Fibroblast of pulmonary artery (primary cell): Measurements from ENCODE around the gene VWA8.

ENCODE experiments used
- DNase-seq: peaks from one replicate; pipeline ENCODE4 v3.0.0-alpha.2; 2010; ENCODE audit warnings: low read depth
- H3K4me3 ChIP-seq: replicated peaks from 2 replicates; pipeline ENCODE4 v1.5.1; 2011; ENCODE audit warnings: low read depth, mild to moderate bottlenecking, control low read depth, low read length, moderate library complexity
- CTCF ChIP-seq: IDR thresholded peaks from 2 replicates; pipeline ENCODE4 v1.5.1; 2011; ENCODE audit warnings: mild to moderate bottlenecking, control low read depth, low read length, inconsistent platforms; ENCODE audit errors: missing control alignments

VWA8 gene

DNA sequence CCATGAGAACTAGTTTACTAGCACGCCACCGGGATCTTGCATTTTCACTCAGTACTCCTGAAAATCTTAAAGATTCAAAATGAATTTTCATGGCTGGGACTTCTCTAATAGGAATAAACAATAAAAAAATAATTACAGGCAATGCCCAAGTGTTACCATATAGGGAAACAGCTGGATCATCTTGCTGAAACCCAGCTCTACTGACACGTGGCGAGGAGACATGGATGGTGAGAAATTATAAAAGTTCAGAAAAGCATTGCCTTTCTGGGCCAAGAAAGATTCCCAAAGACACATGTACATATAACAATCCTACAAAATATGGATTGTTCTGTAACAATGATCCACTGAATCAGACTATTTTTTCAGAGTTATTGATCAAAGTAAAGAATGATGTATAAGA is 294.3 kb downstream of the VWA8 start:
- TF ChIP-seq CTCF, result no peak
- DNase-seq, result no peak
- no peak overlapping the region for H3K4me3 ChIP-seq

DNA sequence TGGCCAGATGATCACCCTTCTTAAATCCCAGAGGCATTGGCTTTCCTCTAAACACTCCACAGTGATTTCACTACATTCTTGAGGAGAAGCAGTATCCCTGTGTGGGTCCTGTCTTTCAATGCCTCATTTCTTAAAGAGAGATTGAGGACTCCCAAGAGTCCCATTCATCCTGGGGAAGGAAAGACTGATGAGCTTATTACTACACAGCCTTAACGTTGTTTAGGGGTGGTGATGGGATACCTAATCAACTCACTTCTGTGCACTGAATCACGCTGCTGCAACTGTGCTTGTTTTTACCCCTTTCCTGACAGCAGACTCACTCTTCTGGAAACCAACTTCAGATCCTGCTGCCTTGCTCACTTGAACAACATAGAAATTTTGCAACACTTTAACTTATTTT is 300.5 kb downstream of the VWA8 start:
- TF ChIP-seq CTCF, result no peak
- no peak overlapping the region for H3K4me3 ChIP-seq
- DNase-seq, result no peak

GRCh38 chr13:41658057-41658661 is 302.8 kb downstream of the VWA8 start:
- DNase-seq, result peak; percentile 83
- TF ChIP-seq CTCF, result no peak
- no peak overlapping the region for H3K4me3 ChIP-seq

DNA sequence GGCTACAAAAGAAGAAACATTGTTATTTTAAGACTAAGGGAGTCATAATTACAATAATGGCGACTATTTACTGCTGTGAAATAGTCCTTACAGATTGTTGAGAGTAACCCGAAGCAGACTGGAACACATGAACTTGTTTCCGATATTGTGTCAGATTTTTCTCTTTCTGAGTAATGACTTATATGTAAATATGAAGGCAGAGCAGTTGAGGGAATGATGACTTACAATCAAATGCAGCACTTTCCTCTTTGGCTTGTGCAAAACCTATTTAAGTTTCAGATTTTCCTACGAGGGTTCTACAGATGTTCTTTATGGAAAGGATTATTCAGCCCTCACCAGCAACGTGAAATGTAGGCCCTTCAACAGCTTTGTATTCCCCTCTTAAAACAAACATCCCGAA is 304.9 kb downstream of the VWA8 start:
- DNase-seq, result no peak
- no peak overlapping the region for H3K4me3 ChIP-seq
- TF ChIP-seq CTCF, result no peak

DNA sequence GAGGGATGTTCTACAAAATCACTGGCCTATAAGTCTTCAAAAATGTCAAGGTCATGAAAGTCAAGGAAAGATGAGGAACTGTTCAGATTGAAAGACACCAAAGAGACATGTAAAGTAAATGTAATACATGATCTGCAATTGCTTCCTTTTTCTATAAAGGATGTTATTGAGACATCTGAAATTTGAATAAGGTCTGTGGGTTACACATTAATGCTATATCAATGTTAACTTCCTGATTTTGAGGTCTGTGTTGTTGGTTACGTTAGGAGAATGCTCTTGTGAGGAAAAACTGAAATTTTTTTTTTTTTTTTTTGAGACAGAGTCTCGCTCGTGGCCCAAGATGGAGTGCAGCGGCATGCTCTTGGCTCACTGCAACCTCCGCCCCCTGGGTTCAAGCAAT is 306.1 kb downstream of the VWA8 start:
- no peak for DNase-seq
- TF ChIP-seq CTCF, result no peak
- no peak overlapping the region for H3K4me3 ChIP-seq

GRCh38 chr13:41652735-41653361 is 308.1 kb downstream of the VWA8 start:
- peak; percentile 61 for TF ChIP-seq CTCF
- no peak overlapping the region for H3K4me3 ChIP-seq
- peak; percentile 87 for DNase-seq
